H1 (cell line): ENCODE measurements around the gene LSR. TPM values are rescaled to one million over a fixed set of nuclear protein-coding genes. Genes with fewer than 3 reads are reported as not detected.

Experiments
- CTCF ChIA-PET: fragments of 300-600 bp; sonication (Branson Sonifier 250); formaldehyde crosslinking; loops from one replicate; lab custom pipeline; 2021; ENCODE audit not compliant: partially characterized antibody; lab: Charles Lee
- POLR2A ChIA-PET: fragments of 300-600 bp; sonication (Branson Sonifier 250); formaldehyde crosslinking; loops from one replicate; lab custom pipeline; 2021; ENCODE audit warnings: inconsistent platforms; ENCODE audit not compliant: partially characterized antibody; lab: Charles Lee
- DNase-seq, 2 experiments: peaks; one replicate each; pipeline versions ENCODE4 v3.0.0 to v3.0.0-alpha.2; 2010 to 2022; ENCODE audit warnings: low spot score in 2 of 2, low read depth in 1 of 2, mixed read lengths in 1 of 2
- FAIRE-seq: peaks from 2 replicates; lab custom pipeline; 2011; peaks lifted over from hg19 to GRCh38; lab: Jason Lieb, UNC
- H2AFZ ChIP-seq: 2 replicates; pipeline ENCODE4 v1.8.1; 2012; ENCODE audit warnings: low read length, inconsistent platforms
- H2AK5ac ChIP-seq: 2 replicates; pipeline ENCODE4 v1.6.1; 2013; ENCODE audit warnings: low read depth, low read length
- H2BK120ac ChIP-seq: replicated peaks from 2 replicates; pipeline ENCODE3; 2013; ENCODE audit warnings: low read depth, low read length, inconsistent platforms
- H2BK12ac ChIP-seq: 2 replicates; pipeline ENCODE4 v1.6.1; 2013; ENCODE audit warnings: low read depth, low read length
- H2BK15ac ChIP-seq: 2 replicates; pipeline ENCODE4 v1.6.1; 2013; ENCODE audit warnings: low read length
- H2BK20ac ChIP-seq: 2 replicates; pipeline ENCODE4 v1.6.1; 2013; ENCODE audit warnings: low read length
- H2BK5ac ChIP-seq: 2 replicates; pipeline ENCODE4 v1.6.1; 2013; ENCODE audit warnings: low read depth, low read length
- H3K14ac ChIP-seq: 2 replicates; pipeline ENCODE4 v1.6.1; 2013; ENCODE audit warnings: inconsistent platforms; ENCODE audit not compliant: insufficient read length
- H3K18ac ChIP-seq: 2 replicates; pipeline ENCODE4 v1.6.1; 2013; ENCODE audit warnings: low read length; ENCODE audit errors: extremely low read depth
- H3K23ac ChIP-seq: 2 replicates; pipeline ENCODE4 v1.6.1; 2013; ENCODE audit warnings: inconsistent platforms; ENCODE audit not compliant: insufficient read length
- H3K23me2 ChIP-seq: 2 replicates; pipeline ENCODE4 v1.6.1; 2013; ENCODE audit warnings: low read depth, low read length
- H3K27ac ChIP-seq: 2 replicates; pipeline ENCODE4 v1.6.1; 2011; ENCODE audit warnings: low read depth, low read length, inconsistent platforms
- H3K27me3 ChIP-seq, 4 experiments: replicated peaks in 1 of 4; 1 replicate in 1 of 4; 2 replicates in 3 of 4; pipeline versions ENCODE4 v1.6.1 to v1.8.1; 2011 to 2013; ENCODE audit warnings: low read length in 3 of 4, mild to moderate bottlenecking in 3 of 4, inconsistent platforms in 2 of 4, mixed read lengths in 2 of 4, moderate library complexity in 1 of 4; ENCODE audit not compliant: control insufficient read depth in 3 of 4, insufficient read depth in 3 of 4; ENCODE audit errors: extremely low read depth in 1 of 4
- H3K36me3 ChIP-seq, 4 experiments: 2 replicates each; pipeline versions ENCODE4 v1.6.1 to v1.8.1; 2011 to 2013; ENCODE audit warnings: mild to moderate bottlenecking in 4 of 4, low read length in 3 of 4, moderate library complexity in 2 of 4, control low read depth in 1 of 4, inconsistent platforms in 1 of 4; ENCODE audit not compliant: insufficient read depth in 4 of 4, control insufficient read depth in 2 of 4
- H3K4ac ChIP-seq: replicated peaks from 2 replicates; pipeline ENCODE3; 2013; ENCODE audit warnings: low read length, low read depth, mixed read lengths, inconsistent platforms; ENCODE audit not compliant: insufficient read length
- H3K4me1 ChIP-seq, 4 experiments: replicated peaks in 1 of 4; 1 replicate in 1 of 4; 2 replicates in 3 of 4; pipeline versions ENCODE4 v1.6.1 to v1.8.1; 2011 to 2013; ENCODE audit warnings: low read length in 3 of 4, inconsistent platforms in 2 of 4, mixed read lengths in 1 of 4; ENCODE audit not compliant: insufficient read depth in 4 of 4, control insufficient read depth in 3 of 4
- H3K4me2 ChIP-seq, 2 experiments: 2 replicates each; pipeline versions ENCODE4 v1.6.1 to v1.8.1; 2011 to 2013; ENCODE audit warnings: low read depth in 2 of 2, low read length in 2 of 2, control low read depth in 1 of 2, inconsistent platforms in 1 of 2, mild to moderate bottlenecking in 1 of 2; ENCODE audit not compliant: insufficient read depth in 1 of 2
- H3K4me3 ChIP-seq, 4 experiments: fragments of 200-600, 300-600 bp in 1 of 4; sonication (generic), shearing (Covaris generic), sonication (Bioruptor Twin) in 1 of 4; 2 replicates each; pipeline versions ENCODE4 v1.5.1 to v1.8.1; 2011 to 2016; ENCODE audit warnings: low read length in 4 of 4, low read depth in 3 of 4, control low read depth in 2 of 4, inconsistent platforms in 2 of 4, mild to moderate bottlenecking in 2 of 4, mixed read lengths in 1 of 4, moderate library complexity in 1 of 4; ENCODE audit not compliant: insufficient read depth in 2 of 4; ENCODE audit errors: extremely low read depth in 1 of 4
- H3K56ac ChIP-seq: replicated peaks from 2 replicates; pipeline ENCODE3; 2013; ENCODE audit warnings: low read depth, mild to moderate bottlenecking, mixed read lengths, low read length, inconsistent platforms; ENCODE audit not compliant: insufficient read length
- H3K79me1 ChIP-seq: 2 replicates; pipeline ENCODE4 v1.6.1; 2013; ENCODE audit warnings: low read depth, low read length, control low read depth
- H3K79me2 ChIP-seq, 2 experiments: 2 replicates each; pipeline versions ENCODE4 v1.6.1 to v1.8.1; 2012 to 2013; ENCODE audit warnings: low read length in 2 of 2, mild to moderate bottlenecking in 2 of 2, inconsistent platforms in 1 of 2; ENCODE audit not compliant: insufficient read depth in 2 of 2, control insufficient read depth in 1 of 2
- H3K9ac ChIP-seq, 4 experiments: replicated peaks in 1 of 4; 1 replicate in 1 of 4; 2 replicates in 3 of 4; pipeline versions ENCODE4 v1.6.1 to v1.8.1; 2011 to 2013; ENCODE audit warnings: low read depth in 3 of 4, low read length in 3 of 4, control low read depth in 2 of 4, mild to moderate bottlenecking in 2 of 4, moderate library complexity in 2 of 4, inconsistent platforms in 1 of 4; ENCODE audit errors: extremely low read depth in 1 of 4
- H3K9me3 ChIP-seq, 2 experiments: 2 replicates each; pipeline versions ENCODE4 v1.6.1 to v1.8.1; 2012 to 2013; ENCODE audit warnings: mild to moderate bottlenecking in 2 of 2, moderate library complexity in 2 of 2, control low read depth in 1 of 2, inconsistent platforms in 1 of 2, low read depth in 1 of 2, low read length in 1 of 2, mixed read lengths in 1 of 2; ENCODE audit not compliant: insufficient read depth in 2 of 2
- H4K20me1 ChIP-seq, 2 experiments: replicated peaks in 1 of 2; 2 replicates each; pipeline versions ENCODE3 to v1.8.1; 2011 to 2013; ENCODE audit warnings: inconsistent platforms in 2 of 2, low read length in 2 of 2, mild to moderate bottlenecking in 1 of 2; ENCODE audit not compliant: insufficient read depth in 2 of 2, control insufficient read depth in 1 of 2
- H4K5ac ChIP-seq: 2 replicates; pipeline ENCODE4 v1.6.1; 2013; ENCODE audit warnings: low read length, low read depth, mixed read lengths, inconsistent platforms; ENCODE audit not compliant: insufficient read length
- H4K8ac ChIP-seq: 2 replicates; pipeline ENCODE4 v1.8.0; 2013; ENCODE audit warnings: mild to moderate bottlenecking, moderate library complexity, low read length, inconsistent platforms; ENCODE audit not compliant: insufficient read depth; ENCODE audit errors: extremely low read depth
- H4K91ac ChIP-seq: replicated peaks from 2 replicates; pipeline ENCODE3; 2013; ENCODE audit warnings: low read length, mixed read lengths, inconsistent platforms; ENCODE audit not compliant: insufficient read length
- ATF3 ChIP-seq: IDR thresholded peaks from 2 replicates; pipeline ENCODE4 v1.6.1; 2011; ENCODE audit warnings: low read depth, mild to moderate bottlenecking, low read length; ENCODE audit not compliant: insufficient read depth
- BACH1 ChIP-seq: IDR thresholded peaks from 2 replicates; pipeline ENCODE4 v1.6.1; 2012; ENCODE audit warnings: low read length, improper control_type of control experiment
- CHD2 ChIP-seq: IDR thresholded peaks from 2 replicates; pipeline ENCODE4 v1.6.1; 2012; ENCODE audit warnings: low read length, improper control_type of control experiment
- CREB1 ChIP-seq: IDR thresholded peaks from 2 replicates; pipeline ENCODE4 v1.6.1; 2012; ENCODE audit warnings: inconsistent platforms
- EP300 ChIP-seq, 2 experiments: IDR thresholded peaks; 1 replicate in 1 of 2; 2 replicates in 1 of 2; pipeline ENCODE4 v1.6.1; 2011 to 2012; ENCODE audit warnings: low read depth in 2 of 2, low read length in 2 of 2, mild to moderate bottlenecking in 2 of 2, borderline replicate concordance in 1 of 2, inconsistent platforms in 1 of 2, moderate library complexity in 1 of 2
- KDM1A ChIP-seq: fragments of 200-600, 300-600 bp; sonication (generic); IDR thresholded peaks from 2 replicates; pipeline ENCODE4 v1.7.1; 2016; ENCODE audit warnings: mild to moderate bottlenecking, low read length, borderline replicate concordance
- NANOG ChIP-seq: IDR thresholded peaks from 2 replicates; pipeline ENCODE4 v1.6.1; 2011; ENCODE audit warnings: low read length, low read depth, mild to moderate bottlenecking, inconsistent platforms; ENCODE audit not compliant: insufficient read depth, poor library complexity, severe bottlenecking
- PHF8 ChIP-seq: fragments of 200-600 bp; sonication (generic); conservative IDR thresholded peaks from 2 replicates; pipeline ENCODE4 v1.7.1; 2012; ENCODE audit warnings: low read depth, mild to moderate bottlenecking, inconsistent platforms, low read length, moderate library complexity
- POLR2A ChIP-seq, 2 experiments: IDR thresholded peaks; 1 replicate in 1 of 2; 2 replicates in 1 of 2; pipeline ENCODE4 v1.6.1; 2011; ENCODE audit warnings: low read depth in 2 of 2, low read length in 2 of 2, mild to moderate bottlenecking in 2 of 2; ENCODE audit errors: control extremely low read depth in 1 of 2
- SRF ChIP-seq: IDR thresholded peaks from 2 replicates; pipeline ENCODE4 v1.6.1; 2011; ENCODE audit warnings: mild to moderate bottlenecking, low read depth, low read length, moderate library complexity
- WGBS, 2 experiments: shearing (Covaris generic) in 1 of 2; methylation state at CpG; one replicate each; pipeline versions ENCODE4 v1.1.6 to v1.1.7; 2013 to 2015; ENCODE audit warnings: low lambda C conversion rate in 2 of 2, mixed read lengths in 2 of 2, inconsistent platforms in 1 of 2, low coverage in 1 of 2, missing lambda C conversion rate in 1 of 2; ENCODE audit not compliant: insufficient replicate concordance in 2 of 2, insufficient coverage in 1 of 2, insufficient read length in 1 of 2; ENCODE audit errors: extremely low coverage in 1 of 2, missing lambda C conversion rate in 1 of 2; 5-methylcytosine and 5-hydroxymethylcytosine counted together
- polyA plus RNA-seq, 7 experiments: library from polyadenylated mRNA; depleted of rRNA in 3 of 7; stranded (reverse) in 5 of 7; unstranded in 2 of 7; fragments of >200 nt in 5 of 7; fragments of 200-250 nt in 2 of 7; gene quantifications; 1 replicate in 5 of 7; 2 replicates in 1 of 7; 4 replicates in 1 of 7; pipeline versions ENCODE4 v1.2.1 to v1.2.3, GENCODE V29; 2011 to 2013; ENCODE audit warnings: missing spikeins in 2 of 7, mixed read lengths in 2 of 7
- total RNA-seq: library from RNA; stranded (reverse); fragmentation: NEBNext Ultra II Directional; extraction: Animal tissue kit (Norgen Biotek cat#: 25700); gene quantifications from 2 replicates; pipeline ENCODE4 v1.2.1, GENCODE V29; 2021
- TF ChIP-seq, protein P1 (sequence below): IDR thresholded peaks from 2 replicates; pipeline ENCODE4 v1.6.1; 2012; ENCODE audit warnings: low read length, inconsistent platforms

LSR gene
- total and polyA plus RNA-seq, 2 of the 8 experiments (the other 6 are each of a cell fraction or from before 2014, with no cell fraction given): 159 to 186 TPM

GRCh38 chr19:35293363-35293739 lies 44.5 kb downstream of the LSR start:
- Histone ChIP-seq H2BK5ac (peak overlapping the region; percentile 44; the same call in 1 of the 2 replicates), H3K9ac (no peak overlapping the region), H3K4me3 (no peak overlapping the region), H3K36me3 (no peaks in the 10 kb centered on the region; a peak in 1 of 8 replicates), H3K18ac (0 out of 2 replicates have a peak overlapping the region, but pooled peaks have one; percentile 60), H4K8ac (no peak overlapping the region), H2BK120ac (no peak overlapping the region), H3K27me3 (peaks cover 0 to 12% (median under 1%) of the 10 kb centered on the region in 4 experiments; a peak in 2 of 7 replicates), H3K4me2 (no peak overlapping the region), H3K56ac (no peak overlapping the region), H3K27ac (no peak overlapping the region), H3K23ac (no peak overlapping the region), H4K5ac (no peak overlapping the region), H3K79me2 (no peaks in the 10 kb centered on the region), H4K20me1 (peaks cover 0 to 14% of the 10 kb centered on the region in 2 experiments), H3K9me3 (no peaks in the 10 kb centered on the region; a peak in 1 of 4 replicates), H2BK20ac (0 out of 2 replicates have a peak overlapping the region, but pooled peaks have one; percentile 55), H3K23me2 (peaks cover 19% of the 10 kb centered on the region; the same call in 1 of the 2 replicates), H4K91ac (peak overlapping the region; percentile 25), H2AK5ac (peak overlapping the region; percentile 71; the same call in 1 of the 2 replicates), H3K79me1 (no peaks in the 10 kb centered on the region; the same call in 1 of the 2 replicates), H3K4me1 (peaks cover 0 to 24% (median 10%) of the 10 kb centered on the region in 4 experiments; a peak in 6 of 7 replicates), H2AFZ (no peak overlapping the region), H2BK15ac (0 out of 2 replicates have a peak overlapping the region, but pooled peaks have one; percentile 46), H3K4ac (peak overlapping the region; percentile 85), H2BK12ac (peak overlapping the region; percentile 90; the same call in 1 of the 2 replicates), H3K14ac (no peak overlapping the region)
- no peak for FAIRE-seq
- CTCF ChIA-PET: interaction anchor here (1.1 to 1.4 kb wide), 2 partner anchors 17 to 20 kb away, joined by 4 read pairs; no protein-coding TSS in a partner anchor
- POLR2A ChIA-PET: interaction anchor here (0.9 to 1.3 kb wide), 3 partner anchors 8 to 30 kb away, joined by 3 read pairs; no protein-coding TSS in a partner anchor
- WGBS, 2 experiments: 83% methylated on average over 7 of the region's 7 CpGs; no CpG with 5 or more reads in 1 of the 2 experiments
- TF ChIP-seq CHD2: no peak
- TF ChIP-seq ATF3: no peak
- no peak for TF ChIP-seq BACH1
- TF ChIP-seq KDM1A: no peak
- TF ChIP-seq PHF8: no peak
- TF ChIP-seq NANOG: no peak
- TF ChIP-seq SRF: no peak
- TF ChIP-seq, protein P1, sequence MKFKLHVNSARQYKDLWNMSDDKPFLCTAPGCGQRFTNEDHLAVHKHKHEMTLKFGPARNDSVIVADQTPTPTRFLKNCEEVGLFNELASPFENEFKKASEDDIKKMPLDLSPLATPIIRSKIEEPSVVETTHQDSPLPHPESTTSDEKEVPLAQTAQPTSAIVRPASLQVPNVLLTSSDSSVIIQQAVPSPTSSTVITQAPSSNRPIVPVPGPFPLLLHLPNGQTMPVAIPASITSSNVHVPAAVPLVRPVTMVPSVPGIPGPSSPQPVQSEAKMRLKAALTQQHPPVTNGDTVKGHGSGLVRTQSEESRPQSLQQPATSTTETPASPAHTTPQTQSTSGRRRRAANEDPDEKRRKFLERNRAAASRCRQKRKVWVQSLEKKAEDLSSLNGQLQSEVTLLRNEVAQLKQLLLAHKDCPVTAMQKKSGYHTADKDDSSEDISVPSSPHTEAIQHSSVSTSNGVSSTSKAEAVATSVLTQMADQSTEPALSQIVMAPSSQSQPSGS: no peak
- TF ChIP-seq CREB1: no peak
- no peak for TF ChIP-seq POLR2A (IDR thresholded peaks at IDR 0.05; ENCODE audit: control extremely low read depth in 1 of 2, low read depth in 2 of 2, low read length in 2 of 2)
- TF ChIP-seq EP300 (IDR thresholded peaks at IDR 0.05; ENCODE audit: borderline replicate concordance in 1 of 2, low read depth in 2 of 2, low read length in 2 of 2): no peak
- DNase-seq: no peak
